ENCODE results near the gene SLC9A7. TPM values are rescaled to one million over a fixed set of nuclear protein-coding genes. Genes with fewer than 3 reads are reported as not detected.

The SLC9A7 gene
- total RNA-seq, 1 donor: 63.2 TPM

DNA sequence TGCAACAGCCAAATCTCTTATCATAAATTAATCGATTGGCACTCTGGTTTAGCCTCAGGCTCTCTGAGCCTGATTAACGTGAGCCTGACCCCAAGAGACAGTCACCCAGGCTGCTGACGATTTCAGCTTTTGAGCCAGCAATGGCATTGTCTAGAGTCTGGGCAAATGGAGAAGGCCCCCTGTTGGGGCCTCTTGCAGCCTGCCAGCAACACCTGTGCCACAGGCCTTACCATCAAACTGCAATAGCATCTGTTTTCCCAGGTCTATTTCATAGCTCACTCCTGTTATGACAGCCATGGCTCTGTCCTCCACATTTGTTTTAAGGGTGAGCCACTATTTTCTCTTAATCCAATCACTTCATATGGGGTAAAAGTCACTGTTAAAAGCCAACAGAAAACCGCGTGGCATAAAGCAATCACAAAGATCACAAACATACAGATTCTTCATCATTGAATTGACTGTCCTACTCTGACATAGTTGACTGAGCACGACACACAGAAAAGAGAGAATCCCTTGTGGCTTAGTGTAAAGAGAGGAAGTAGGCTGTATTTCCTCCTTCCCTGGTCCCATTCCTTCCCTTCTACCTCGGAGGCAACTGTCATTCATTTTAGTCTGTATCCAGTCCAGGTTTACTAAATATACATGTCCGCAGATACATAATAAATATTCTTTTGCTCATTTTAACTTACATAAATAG, 47.8 kb downstream of the SLC9A7 start:
- no peak for DNase-seq (ENCODE audit: low read depth)
- TF ChIP-seq, protein P1, sequence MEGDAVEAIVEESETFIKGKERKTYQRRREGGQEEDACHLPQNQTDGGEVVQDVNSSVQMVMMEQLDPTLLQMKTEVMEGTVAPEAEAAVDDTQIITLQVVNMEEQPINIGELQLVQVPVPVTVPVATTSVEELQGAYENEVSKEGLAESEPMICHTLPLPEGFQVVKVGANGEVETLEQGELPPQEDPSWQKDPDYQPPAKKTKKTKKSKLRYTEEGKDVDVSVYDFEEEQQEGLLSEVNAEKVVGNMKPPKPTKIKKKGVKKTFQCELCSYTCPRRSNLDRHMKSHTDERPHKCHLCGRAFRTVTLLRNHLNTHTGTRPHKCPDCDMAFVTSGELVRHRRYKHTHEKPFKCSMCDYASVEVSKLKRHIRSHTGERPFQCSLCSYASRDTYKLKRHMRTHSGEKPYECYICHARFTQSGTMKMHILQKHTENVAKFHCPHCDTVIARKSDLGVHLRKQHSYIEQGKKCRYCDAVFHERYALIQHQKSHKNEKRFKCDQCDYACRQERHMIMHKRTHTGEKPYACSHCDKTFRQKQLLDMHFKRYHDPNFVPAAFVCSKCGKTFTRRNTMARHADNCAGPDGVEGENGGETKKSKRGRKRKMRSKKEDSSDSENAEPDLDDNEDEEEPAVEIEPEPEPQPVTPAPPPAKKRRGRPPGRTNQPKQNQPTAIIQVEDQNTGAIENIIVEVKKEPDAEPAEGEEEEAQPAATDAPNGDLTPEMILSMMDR (IDR thresholded peaks at IDR 0.05; ENCODE audit: insufficient read depth, low read length): no peak
- H3K4me3 ChIP-seq (ENCODE audit: low read depth, low read length): no peak overlapping the region

DNA sequence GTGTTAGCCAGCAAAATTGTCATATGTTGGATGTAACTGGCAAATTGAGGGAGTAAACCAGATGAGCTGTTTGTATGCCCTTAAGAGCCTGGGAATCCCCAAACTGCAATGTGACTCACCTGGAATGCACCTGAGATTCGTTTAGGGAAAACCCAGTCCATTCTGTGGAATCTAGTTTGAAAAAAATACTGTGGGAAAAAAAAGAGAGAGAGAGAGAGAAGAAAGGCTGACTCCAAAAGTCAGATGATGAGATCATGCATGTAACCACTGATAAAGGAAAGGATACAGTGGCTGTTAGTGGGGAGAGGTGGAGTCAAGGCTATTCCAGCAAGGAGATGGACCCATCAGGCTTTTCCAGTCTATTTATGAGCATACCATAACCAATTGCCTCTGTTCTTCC, 48.5 kb downstream of the SLC9A7 start:
- H3K4me3 ChIP-seq (ENCODE audit: low read depth, low read length): no peak overlapping the region
- DNase-seq (ENCODE audit: low read depth): peak; percentile 57
- TF ChIP-seq, protein P1 (IDR thresholded peaks at IDR 0.05; ENCODE audit: insufficient read depth, low read length): no peak

DNA sequence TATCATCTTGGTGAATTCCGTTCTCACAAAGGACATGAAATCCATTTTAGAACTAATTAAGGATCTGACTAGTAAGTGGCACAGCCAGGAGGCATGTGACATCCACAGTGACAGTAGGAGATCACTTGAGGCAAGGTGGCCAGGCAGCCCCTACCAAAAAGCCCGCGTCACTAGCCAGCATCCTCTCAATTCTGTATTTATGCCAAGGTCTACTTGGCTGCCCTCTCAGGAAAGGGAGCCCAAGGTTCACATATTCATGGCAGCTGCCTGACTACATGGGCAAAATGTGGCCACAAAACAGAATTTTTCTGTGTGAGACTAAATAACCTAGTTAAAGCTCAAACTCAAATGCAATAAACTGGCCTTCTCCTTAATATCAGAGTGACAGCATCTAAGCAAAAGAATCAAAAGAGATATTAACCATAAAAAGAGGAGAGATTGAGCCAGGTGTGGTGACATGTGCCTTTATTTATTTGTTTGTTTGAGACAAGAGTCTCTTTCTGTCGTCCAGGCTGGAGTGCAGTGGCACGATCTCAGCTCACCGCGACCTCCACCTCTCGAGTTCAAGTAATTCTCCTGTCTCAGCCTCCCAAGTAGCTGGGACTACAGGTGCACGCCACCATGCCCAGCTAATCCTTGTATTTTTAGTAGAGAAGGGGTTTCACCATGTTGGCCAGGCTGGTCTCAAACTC, 51.5 kb downstream of the SLC9A7 start:
- TF ChIP-seq, protein P1 (IDR thresholded peaks at IDR 0.05; ENCODE audit: insufficient read depth, low read length): no peak
- no peak for DNase-seq (ENCODE audit: low read depth)
- no peak overlapping the region for H3K4me3 ChIP-seq (ENCODE audit: low read depth, low read length)

DNA sequence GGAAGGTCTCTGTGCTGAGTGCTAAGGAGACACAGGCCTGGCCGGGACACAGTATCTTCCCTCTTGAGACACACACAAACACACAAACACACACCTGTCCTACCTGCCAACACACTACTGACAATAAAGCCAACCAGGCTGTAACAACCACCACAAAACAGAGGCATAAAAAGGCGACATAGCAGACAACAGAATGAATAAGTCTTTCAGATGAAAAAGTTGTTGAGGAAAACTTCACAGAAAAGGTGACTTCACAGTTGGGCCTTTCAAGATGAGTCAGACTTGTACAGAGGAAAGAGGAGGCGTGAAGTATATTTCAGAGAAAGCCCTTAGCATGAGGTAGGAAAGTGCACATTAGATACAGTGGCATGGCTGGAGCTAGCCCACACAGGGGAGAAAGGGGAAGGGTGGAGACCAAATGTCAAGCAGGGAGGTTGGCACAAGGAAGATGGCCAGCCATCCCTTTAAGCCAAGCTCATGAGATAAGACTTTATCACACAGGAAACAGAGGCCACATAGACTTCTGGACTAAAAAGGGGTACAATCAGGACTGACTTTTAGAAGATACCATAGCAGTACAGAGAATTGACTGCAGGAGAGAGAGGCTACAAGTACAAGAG, 54.0 kb downstream of the SLC9A7 start:
- H3K4me3 ChIP-seq (ENCODE audit: low read depth, low read length): no peak overlapping the region
- TF ChIP-seq, protein P1 (IDR thresholded peaks at IDR 0.05; ENCODE audit: insufficient read depth, low read length): no peak
- peak; percentile 31 for DNase-seq (ENCODE audit: low read depth)

DNA sequence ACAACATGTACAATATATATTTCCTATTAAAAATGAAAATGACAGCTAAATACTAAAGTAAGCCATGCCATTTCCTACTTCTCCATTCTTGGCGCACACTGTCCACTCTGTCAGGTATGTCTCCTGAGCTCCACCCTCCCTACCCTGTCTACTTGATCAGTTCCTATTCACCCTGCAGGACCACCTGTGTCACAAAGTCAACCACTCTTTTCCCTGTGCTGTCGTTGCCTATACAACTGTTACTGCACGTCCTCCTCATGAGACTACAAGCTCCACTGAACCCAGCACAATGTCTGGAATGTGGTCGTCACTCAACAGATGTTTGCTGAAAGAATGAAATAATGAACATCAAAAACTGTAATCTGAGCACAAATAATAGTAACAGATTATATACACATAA, 54.9 kb downstream of the SLC9A7 start:
- TF ChIP-seq, protein P1 (IDR thresholded peaks at IDR 0.05; ENCODE audit: insufficient read depth, low read length): no peak
- no peak for DNase-seq (ENCODE audit: low read depth)
- no peak overlapping the region for H3K4me3 ChIP-seq (ENCODE audit: low read depth, low read length)

DNA sequence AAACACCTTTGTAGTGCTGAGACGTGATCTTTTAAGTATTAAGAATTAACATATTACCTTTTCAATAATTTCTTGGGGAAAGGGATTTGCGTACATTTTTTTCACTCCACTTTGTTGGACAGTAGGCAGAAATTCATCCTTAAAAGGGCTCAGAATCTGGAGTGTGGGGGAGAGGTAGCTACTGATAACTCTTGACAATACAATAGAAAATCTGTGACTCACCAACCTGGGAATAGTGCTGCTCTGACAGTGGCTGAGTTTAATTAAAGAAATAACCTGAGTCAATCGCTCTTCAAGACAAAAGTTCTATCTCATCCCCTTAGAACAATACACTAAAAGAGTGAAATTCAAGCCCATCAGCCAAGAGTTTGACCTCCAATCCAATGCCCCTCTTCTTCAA, 60.2 kb downstream of the SLC9A7 start:
- DNase-seq (ENCODE audit: low read depth): peak; percentile 34
- TF ChIP-seq, protein P1 (IDR thresholded peaks at IDR 0.05; ENCODE audit: insufficient read depth, low read length): no peak
- H3K4me3 ChIP-seq (ENCODE audit: low read depth, low read length): no peak overlapping the region
